MM.1S (cell line): ENCODE results near the gene SYNPO2.

Experiments
- CTCF ChIP-seq: fragments of 300-600 bp; sonication (generic); IDR thresholded peaks from 2 replicates; pipeline ENCODE4 v1.5.1; 2016; ENCODE audit warnings: antibody characterized with exemption, low read length, mixed read lengths
- EZH2 ChIP-seq: fragments of 300-600 bp; sonication (generic); optimal IDR thresholded peaks from 2 replicates; pipeline ENCODE3; 2017; ENCODE audit warnings: low read depth, mild to moderate bottlenecking, antibody characterized with exemption, low read length, mixed read lengths

- TF ChIP-seq CTCF (no peak), EZH2 (no peak)
Measured at GRCh38 chr4:118997601-118998000, 108.9 kb downstream of the SYNPO2 start.
